Measurements from ENCODE around the gene UBASH3A. TPM values are rescaled to one million over a fixed set of nuclear protein-coding genes. Genes with fewer than 3 reads are reported as not detected.

Gene UBASH3A
- total and polyA plus RNA-seq, 12 donors, result 0.09 to 1.2 (median 0.44) TPM; not detected in 2

- H3K27me3 ChIP-seq, result no peaks in the 10 kb centered on the region
- H3K4me3 ChIP-seq, result no peak overlapping the region
- intact Hi-C loops (cut with DNase I), result no loop called here
- no peak for DNase-seq
- 89 to 94% (median 92%) methylated on average over 12 of the region's 12 CpGs for whole genome bisulfite sequencing, 4 donors
- no peak overlapping the region for H3K27ac ChIP-seq
- H3K9me3 ChIP-seq (replicated peaks in 1 of 3), result no peaks in the 10 kb centered on the region
- TF ChIP-seq CTCF (IDR thresholded peaks at IDR 0.05), result no peak
- TF ChIP-seq POLR2A (IDR thresholded peaks at IDR 0.05), result no peak
- no peaks in the 10 kb centered on the region for H3K36me3 ChIP-seq (replicated peaks in 1 of 2)
- H3K4me1 ChIP-seq (replicated peaks in 1 of 2), result no peaks in the 10 kb centered on the region
These were observed 45.4 kb upstream of the UBASH3A start for GRCh38 chr21:42358261-42358660.

GRCh38 chr21:42358937-42359336 is 44.8 kb upstream of the UBASH3A start:
- Histone ChIP-seq H3K4me3 (no peak overlapping the region), H3K9me3 (replicated peaks in 1 of 3) (no peaks in the 10 kb centered on the region), H3K36me3 (replicated peaks in 1 of 2) (no peaks in the 10 kb centered on the region), H3K27ac (no peak overlapping the region), H3K27me3 (no peaks in the 10 kb centered on the region), H3K4me1 (replicated peaks in 1 of 2) (no peaks in the 10 kb centered on the region)
- TF ChIP-seq CTCF (IDR thresholded peaks at IDR 0.05) (no peak), POLR2A (IDR thresholded peaks at IDR 0.05) (no peak)
- no peak for DNase-seq
- intact Hi-C loops (cut with DNase I), result no loop called here
- 80 to 90% (median 85%) methylated on average over 13 of the region's 13 CpGs for WGBS, 4 donors

- H3K4me3 ChIP-seq, result no peak overlapping the region
- H3K27me3 ChIP-seq, result peaks cover 6% of the 10 kb centered on the region
- H3K4me1 ChIP-seq (replicated peaks in 1 of 2), result no peaks in the 10 kb centered on the region
- H3K36me3 ChIP-seq (replicated peaks in 1 of 2), result no peaks in the 10 kb centered on the region
- intact Hi-C loops (cut with DNase I), result no loop called here
- H3K27ac ChIP-seq, result no peak overlapping the region
- TF ChIP-seq CTCF (IDR thresholded peaks at IDR 0.05) (no peak), POLR2A (IDR thresholded peaks at IDR 0.05) (no peak)
- 67 to 81% (median 75%) methylated on average over 2 of the region's 2 CpGs for WGBS, 4 donors
- DNase-seq, result no peak
- H3K9me3 ChIP-seq (replicated peaks in 1 of 3), result no peaks in the 10 kb centered on the region
These were observed 43.4 kb upstream of the UBASH3A start for GRCh38 chr21:42360317-42360716.

- no peak for DNase-seq
- no peak for TF ChIP-seq POLR2A (IDR thresholded peaks at IDR 0.05)
- TF ChIP-seq CTCF (IDR thresholded peaks at IDR 0.05), result no peak
- Histone ChIP-seq H3K27me3 (peaks cover 6% of the 10 kb centered on the region), H3K36me3 (replicated peaks in 1 of 2) (no peaks in the 10 kb centered on the region), H3K27ac (no peak overlapping the region), H3K9me3 (replicated peaks in 1 of 3) (no peaks in the 10 kb centered on the region), H3K4me1 (replicated peaks in 1 of 2) (no peaks in the 10 kb centered on the region), H3K4me3 (no peak overlapping the region)
- WGBS, 4 donors, result 46 to 67% (median 55%) methylated on average over 3 to 7 of the region's 7 CpGs
- intact Hi-C loops (cut with DNase I), result no loop called here
These were observed 42.4 kb upstream of the UBASH3A start for GRCh38 chr21:42361286-42361685.
